Mesothelial cell of epicardium (in vitro differentiated cells): Measurements from ENCODE around the gene ENPP3. TPM values are rescaled to one million over a fixed set of nuclear protein-coding genes. Genes with fewer than 3 reads are reported as not detected.

ENCODE experiments used
- DNase-seq, 2 experiments: peaks; one replicate each; pipeline ENCODE4 v3.0.0; 2021; ENCODE audit warnings: low spot score in 2 of 2; ENCODE audit not compliant: unreplicated experiment in 2 of 2
- H3K27ac Mint-ChIP-seq: 2 replicates; pipeline ENCODE4 v1.8.0; 2021; ENCODE audit warnings: mixed read lengths
- H3K27me3 Mint-ChIP-seq: 2 replicates; pipeline ENCODE4 v1.8.0; 2021; ENCODE audit warnings: low read depth, mixed read lengths
- H3K36me3 Mint-ChIP-seq: 2 replicates; pipeline ENCODE4 v1.8.0; 2021; ENCODE audit warnings: mixed read lengths
- H3K4me1 Mint-ChIP-seq: 2 replicates; pipeline ENCODE4 v1.8.0; 2021; ENCODE audit warnings: mixed read lengths
- H3K4me3 Mint-ChIP-seq: 2 replicates; pipeline ENCODE4 v1.8.0; 2021; ENCODE audit warnings: mild to moderate bottlenecking, moderate library complexity, mixed read lengths
- H3K9me3 Mint-ChIP-seq: 2 replicates; pipeline ENCODE4 v1.8.0; 2021; ENCODE audit warnings: mixed read lengths
- total RNA-seq: library from RNA; stranded (reverse); gene quantifications from 3 replicates; pipeline ENCODE4 v1.2.1, GENCODE V29; 2021
- TF ChIP-seq, protein P1 (sequence below): fragments of 200-600 bp; sonication (generic); IDR thresholded peaks from one replicate; pipeline ENCODE4 v1.5.0; 2021; ENCODE audit warnings: antibody characterized with exemption; ENCODE audit not compliant: unreplicated experiment

The ENPP3 gene
- total RNA-seq, 1 donor from 2014 or later: 0.89 TPM

DNA sequence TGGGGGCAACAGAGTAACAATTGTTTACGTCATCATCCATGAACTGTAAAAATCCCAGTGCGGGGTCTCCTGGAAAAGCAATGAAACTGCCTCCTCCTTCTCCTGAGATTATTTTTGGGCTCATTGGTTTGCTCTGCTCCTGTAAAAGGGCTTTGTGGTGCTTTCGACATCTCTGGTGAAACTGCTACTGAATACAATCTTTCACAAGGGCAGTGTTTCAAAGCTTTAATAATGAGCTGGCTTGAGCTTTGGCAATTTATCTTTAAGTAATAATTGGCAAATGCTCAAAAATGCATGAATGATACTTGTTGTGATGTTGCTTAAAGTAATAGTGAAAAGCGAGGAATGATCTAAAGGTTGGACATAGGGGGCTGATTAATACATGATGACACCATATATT, 127.2 kb downstream of the ENPP3 start:
- Mint-ChIP-seq H3K27me3 (no peaks in the 10 kb centered on the region), H3K36me3 (no peaks in the 10 kb centered on the region), H3K9me3 (no peaks in the 10 kb centered on the region), H3K4me3 (no peak overlapping the region), H3K27ac (no peak overlapping the region), H3K4me1 (peaks cover 20% of the 10 kb centered on the region)
- DNase-seq: no peak
- TF ChIP-seq, protein P1, sequence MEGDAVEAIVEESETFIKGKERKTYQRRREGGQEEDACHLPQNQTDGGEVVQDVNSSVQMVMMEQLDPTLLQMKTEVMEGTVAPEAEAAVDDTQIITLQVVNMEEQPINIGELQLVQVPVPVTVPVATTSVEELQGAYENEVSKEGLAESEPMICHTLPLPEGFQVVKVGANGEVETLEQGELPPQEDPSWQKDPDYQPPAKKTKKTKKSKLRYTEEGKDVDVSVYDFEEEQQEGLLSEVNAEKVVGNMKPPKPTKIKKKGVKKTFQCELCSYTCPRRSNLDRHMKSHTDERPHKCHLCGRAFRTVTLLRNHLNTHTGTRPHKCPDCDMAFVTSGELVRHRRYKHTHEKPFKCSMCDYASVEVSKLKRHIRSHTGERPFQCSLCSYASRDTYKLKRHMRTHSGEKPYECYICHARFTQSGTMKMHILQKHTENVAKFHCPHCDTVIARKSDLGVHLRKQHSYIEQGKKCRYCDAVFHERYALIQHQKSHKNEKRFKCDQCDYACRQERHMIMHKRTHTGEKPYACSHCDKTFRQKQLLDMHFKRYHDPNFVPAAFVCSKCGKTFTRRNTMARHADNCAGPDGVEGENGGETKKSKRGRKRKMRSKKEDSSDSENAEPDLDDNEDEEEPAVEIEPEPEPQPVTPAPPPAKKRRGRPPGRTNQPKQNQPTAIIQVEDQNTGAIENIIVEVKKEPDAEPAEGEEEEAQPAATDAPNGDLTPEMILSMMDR: no peak

DNA sequence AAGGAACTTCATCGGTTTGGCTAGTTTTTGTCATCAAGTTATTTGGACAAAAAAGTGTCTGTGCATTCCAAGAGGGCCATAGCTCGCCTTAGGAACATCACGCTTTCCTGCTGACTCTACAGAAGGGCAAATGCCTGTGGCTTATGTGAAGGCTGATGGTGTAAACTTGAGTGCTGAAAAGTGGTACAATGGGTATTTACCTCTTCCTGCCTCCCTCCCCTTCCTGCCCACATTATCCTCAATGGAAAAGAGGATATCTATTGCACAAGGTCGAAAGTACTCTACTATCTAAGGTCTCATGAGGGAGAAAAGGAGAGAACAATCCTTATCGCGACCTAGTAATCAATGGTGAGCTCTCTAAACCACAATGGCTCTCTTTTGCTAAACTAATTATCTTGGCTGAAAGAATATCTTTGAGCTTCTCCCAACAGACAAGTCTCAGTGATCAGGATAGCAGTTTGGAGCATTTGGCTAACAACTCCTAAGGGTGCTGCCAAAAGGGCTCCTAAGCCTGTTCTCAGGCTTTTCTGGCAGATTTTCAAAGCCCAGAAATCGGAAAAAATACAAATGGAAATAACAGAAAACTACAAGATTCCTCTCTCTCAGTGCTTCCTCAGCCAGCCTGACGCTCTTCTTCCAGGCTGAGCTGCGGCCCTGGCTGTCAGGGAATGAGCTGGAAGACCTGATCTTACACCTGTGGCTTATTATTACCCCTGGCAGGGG, 128.1 kb downstream of the ENPP3 start:
- H3K4me3 Mint-ChIP-seq: no peak overlapping the region
- no peaks in the 10 kb centered on the region for H3K36me3 Mint-ChIP-seq
- no peaks in the 10 kb centered on the region for H3K9me3 Mint-ChIP-seq
- TF ChIP-seq, protein P1: no peak
- no peak for DNase-seq
- H3K27me3 Mint-ChIP-seq: no peaks in the 10 kb centered on the region
- peaks cover 14% of the 10 kb centered on the region for H3K4me1 Mint-ChIP-seq
- H3K27ac Mint-ChIP-seq: no peak overlapping the region

DNA sequence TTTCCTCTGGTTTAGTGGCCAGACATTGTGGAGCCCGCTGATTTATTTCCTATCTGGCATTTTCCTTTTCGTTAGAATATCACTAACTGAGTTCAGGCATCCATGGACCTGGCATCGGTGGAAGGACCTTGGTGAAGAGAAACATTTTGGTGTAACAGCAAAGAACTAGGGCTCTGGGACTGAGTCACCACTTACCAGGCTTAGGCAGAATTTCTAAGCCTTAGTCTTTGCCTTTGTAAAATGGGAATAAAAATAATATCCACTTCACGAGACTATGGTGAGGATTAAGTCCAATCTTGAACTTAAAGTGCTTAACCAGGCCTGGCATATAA, 128.7 kb downstream of the ENPP3 start:
- Mint-ChIP-seq H3K36me3 (no peaks in the 10 kb centered on the region), H3K27me3 (no peaks in the 10 kb centered on the region), H3K4me3 (no peak overlapping the region), H3K27ac (no peak overlapping the region), H3K4me1 (peaks cover 13% of the 10 kb centered on the region), H3K9me3 (no peaks in the 10 kb centered on the region)
- TF ChIP-seq, protein P1: no peak
- no peak for DNase-seq

DNA sequence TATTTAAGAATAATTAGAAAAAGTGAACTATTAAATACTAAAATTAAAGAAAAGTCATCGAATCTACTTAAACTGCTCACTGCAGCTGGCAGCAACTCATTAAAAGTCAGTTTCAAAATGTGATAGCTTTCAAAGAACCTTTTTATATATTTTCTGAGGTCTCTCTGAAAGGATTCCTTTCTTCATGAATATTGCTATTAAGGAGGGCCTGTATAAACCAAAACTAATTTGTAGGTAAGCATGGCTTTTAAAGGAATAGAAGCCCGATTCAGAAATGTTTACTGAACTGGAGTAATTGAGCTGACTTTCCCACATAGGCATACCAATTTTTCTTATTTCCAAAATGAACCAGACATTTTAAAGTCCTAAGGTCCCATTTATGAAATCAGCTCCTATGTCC, 129.5 kb downstream of the ENPP3 start:
- Mint-ChIP-seq H3K27ac (no peak overlapping the region), H3K9me3 (no peaks in the 10 kb centered on the region), H3K4me3 (no peak overlapping the region), H3K4me1 (peaks cover 13% of the 10 kb centered on the region), H3K27me3 (no peaks in the 10 kb centered on the region), H3K36me3 (no peaks in the 10 kb centered on the region)
- DNase-seq: no peak
- TF ChIP-seq, protein P1: no peak

DNA sequence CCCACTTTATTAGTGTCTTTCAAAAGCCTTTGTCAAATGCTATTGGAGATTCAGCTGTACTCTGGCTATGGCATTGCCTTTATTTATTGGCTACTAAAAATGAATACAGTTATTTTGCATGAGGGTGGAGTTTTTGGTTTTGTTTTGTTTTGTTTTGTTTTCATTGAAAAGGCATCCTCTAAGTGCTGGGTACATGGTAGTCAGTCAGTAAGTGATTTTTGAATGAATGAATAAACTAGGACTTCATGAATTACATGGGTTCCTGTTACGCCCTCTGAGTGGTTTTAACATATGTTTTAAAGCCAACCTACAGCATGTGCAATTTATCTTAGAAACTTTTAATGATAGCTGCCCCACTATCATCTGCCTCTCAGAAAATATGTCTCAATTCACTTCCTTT, 131.9 kb downstream of the ENPP3 start:
- Mint-ChIP-seq H3K27ac (no peak overlapping the region), H3K4me3 (no peak overlapping the region), H3K9me3 (no peaks in the 10 kb centered on the region), H3K4me1 (peaks cover 13% of the 10 kb centered on the region), H3K36me3 (no peaks in the 10 kb centered on the region), H3K27me3 (no peaks in the 10 kb centered on the region)
- no peak for DNase-seq
- TF ChIP-seq, protein P1: no peak
